Ishikawa (cell line): Measurements from ENCODE around the gene SMAD7.

Experiments used
- CREB1 ChIP-seq: IDR thresholded peaks from 2 replicates; pipeline ENCODE4 v1.6.1; 2012; ENCODE audit warnings: low read depth
- EGR1 ChIP-seq: IDR thresholded peaks from 2 replicates; pipeline ENCODE4 v1.6.1; 2012
- EP300 ChIP-seq: IDR thresholded peaks from 2 replicates; pipeline ENCODE4 v1.6.1; 2012; ENCODE audit warnings: borderline replicate concordance
- NFIC ChIP-seq: IDR thresholded peaks from 2 replicates; pipeline ENCODE4 v1.6.1; 2012
- RAD21 ChIP-seq: IDR thresholded peaks from 2 replicates; pipeline ENCODE4 v1.6.1; 2012; ENCODE audit warnings: low read depth
- REST ChIP-seq: IDR thresholded peaks from 2 replicates; pipeline ENCODE4 v1.6.1; 2012; ENCODE audit warnings: low read depth, mild to moderate bottlenecking
- TAF1 ChIP-seq: IDR thresholded peaks from 2 replicates; pipeline ENCODE4 v1.6.1; 2012; ENCODE audit warnings: low read depth, mild to moderate bottlenecking
- TCF12 ChIP-seq: IDR thresholded peaks from 2 replicates; pipeline ENCODE4 v1.6.1; 2012; ENCODE audit warnings: low read depth
- YY1 ChIP-seq: IDR thresholded peaks from 2 replicates; pipeline ENCODE4 v1.6.1; 2012; ENCODE audit warnings: low read depth
- ZBTB7A ChIP-seq: IDR thresholded peaks from 2 replicates; pipeline ENCODE4 v1.6.1; 2012; ENCODE audit warnings: low read depth
- TF ChIP-seq, protein P1 (sequence below): IDR thresholded peaks from 2 replicates; pipeline ENCODE4 v1.6.1; 2012

- no peak for TF ChIP-seq TAF1
- no peak for TF ChIP-seq NFIC
- TF ChIP-seq CREB1: no peak
- TF ChIP-seq EP300: no peak
- no peak for TF ChIP-seq REST
- no peak for TF ChIP-seq ZBTB7A
- TF ChIP-seq YY1: no peak
- TF ChIP-seq, protein P1, sequence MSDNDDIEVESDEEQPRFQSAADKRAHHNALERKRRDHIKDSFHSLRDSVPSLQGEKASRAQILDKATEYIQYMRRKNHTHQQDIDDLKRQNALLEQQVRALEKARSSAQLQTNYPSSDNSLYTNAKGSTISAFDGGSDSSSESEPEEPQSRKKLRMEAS: no peak
- no peak for TF ChIP-seq RAD21
- TF ChIP-seq EGR1: no peak
- no peak for TF ChIP-seq TCF12
Measured at GRCh38 chr18:48922226-48922800, 28.5 kb downstream of the SMAD7 start.
